OCI-LY7 (cell line): Measurements from ENCODE around the gene RAET1L.

Experiments used
- CTCF ChIP-seq: fragments of 200-600 bp; sonication (generic); conservative IDR thresholded peaks from 2 replicates; pipeline ENCODE4 v1.5.1; 2014; ENCODE audit warnings: mild to moderate bottlenecking, antibody characterized with exemption, low read length, moderate library complexity, mixed read lengths
- EZH2phosphoT487 ChIP-seq: fragments of 200-600 bp; sonication (generic); IDR thresholded peaks from 2 replicates; pipeline ENCODE4 v1.6.1; 2018; ENCODE audit warnings: low read depth, borderline replicate concordance, mild to moderate bottlenecking, mixed run types, antibody characterized with exemption, low read length, moderate library complexity, mixed read lengths

- TF ChIP-seq CTCF, result no peak; the same call in 1 of the 2 replicates
- no peak for TF ChIP-seq EZH2phosphoT487
Observed at GRCh38 chr6:150004101-150004782, 21.1 kb downstream of the RAET1L start.
